GM19372 (cell line): ENCODE results near the gene TAAR5.
"Not testable (repeated sequence)": the region's sequence is repeated elsewhere in the genome, so short reads cannot be mapped to it uniquely, and the experiment has no call there.

Experiments used
- ATAC-seq: cut with Tn5 transposase; IDR thresholded peaks from one replicate; pipeline ENCODE4 v1.9.1; 2021; ENCODE audit warnings: mild to moderate bottlenecking, low read depth, moderate library complexity; ENCODE audit not compliant: unreplicated experiment

The TAAR5 gene

GRCh38 chr6:132589454-132589853 lies at the start of gene TAAR5:
Gene TAAR5, minus strand, starts transcription at chr6:132589741. Its CDS starts 55 bp downstream, at chr6:132589686.
- no peak for ATAC-seq

DNA sequence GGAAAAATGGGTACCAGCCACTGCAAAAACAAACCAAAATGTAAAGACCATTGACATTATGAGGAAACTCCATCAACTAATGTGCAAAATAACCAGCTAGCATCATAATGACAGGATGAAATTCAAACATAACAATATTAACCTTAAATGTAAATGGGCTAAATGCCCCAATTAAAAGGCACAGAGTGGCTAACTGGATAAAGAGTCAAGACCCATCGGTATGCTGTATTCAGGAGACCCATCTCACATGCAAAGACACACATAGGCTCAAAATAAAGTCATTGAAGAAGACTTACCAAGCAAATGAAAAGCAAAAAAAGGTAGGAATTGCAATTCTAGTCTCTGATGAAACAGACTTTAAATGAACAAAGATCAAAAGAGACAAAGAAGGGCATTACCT lies 47.6 kb upstream of the TAAR5 start:
- ATAC-seq = not testable (repeated sequence)

DNA sequence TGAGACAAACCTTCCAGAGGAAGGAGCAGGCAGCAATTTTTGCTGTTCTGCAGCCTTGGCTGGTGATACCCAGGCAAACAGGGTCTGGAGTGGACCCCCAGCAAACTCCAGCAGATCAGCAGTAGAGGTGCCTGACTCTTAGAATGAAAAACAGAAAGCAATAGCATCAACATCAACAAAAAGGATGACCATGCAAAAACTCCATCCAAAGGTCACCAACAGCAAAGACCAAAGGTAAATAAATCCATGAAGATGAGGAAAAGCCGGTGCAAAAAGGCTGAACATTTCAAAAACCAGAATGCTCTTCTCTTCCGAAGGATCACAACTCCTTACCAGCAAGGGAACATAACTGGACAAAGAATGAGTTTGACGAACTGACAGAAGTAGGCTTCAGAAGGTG lies 46.4 kb upstream of the TAAR5 start:
- ATAC-seq = not testable (repeated sequence)

DNA sequence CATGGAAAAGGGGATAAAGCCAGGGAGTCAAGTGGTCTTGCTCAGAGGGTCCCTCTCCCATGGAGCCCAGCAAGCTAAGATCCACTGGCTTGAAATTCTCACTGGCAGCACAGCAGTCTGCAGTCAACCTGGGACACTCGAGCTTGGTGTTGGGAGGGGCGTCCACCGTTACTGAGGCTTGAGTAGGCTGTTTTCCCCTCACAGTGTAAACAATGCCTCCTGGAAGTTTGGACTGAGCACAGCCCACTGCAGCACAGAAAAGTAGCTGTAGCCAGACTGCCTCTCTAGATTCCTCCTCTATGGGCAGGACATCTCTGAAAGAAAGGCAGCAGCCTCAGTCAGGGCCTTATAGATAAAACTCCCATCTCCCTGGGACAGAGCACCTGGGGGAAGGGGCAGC lies 45.7 kb upstream of the TAAR5 start:
- not testable (repeated sequence) for ATAC-seq

DNA sequence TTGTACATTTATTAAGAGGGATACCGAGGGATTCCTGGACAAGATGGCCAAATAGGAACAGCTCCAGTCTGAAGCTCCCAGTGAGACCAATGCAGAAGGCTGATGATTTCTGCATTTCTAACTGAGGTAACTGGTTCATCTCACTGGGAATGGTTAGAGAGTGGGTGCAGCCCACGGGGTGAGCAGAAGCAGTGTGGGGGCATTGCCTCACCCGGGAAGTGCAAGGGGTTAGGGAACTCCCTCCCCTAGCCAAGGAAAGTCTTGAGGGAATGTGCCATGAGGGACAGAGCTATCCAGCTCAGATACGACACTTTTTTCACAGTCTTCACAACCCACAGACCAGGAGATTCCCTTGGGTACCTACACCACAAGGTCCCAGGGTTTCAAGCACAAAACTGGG lies 45.3 kb upstream of the TAAR5 start:
- no peak for ATAC-seq

DNA sequence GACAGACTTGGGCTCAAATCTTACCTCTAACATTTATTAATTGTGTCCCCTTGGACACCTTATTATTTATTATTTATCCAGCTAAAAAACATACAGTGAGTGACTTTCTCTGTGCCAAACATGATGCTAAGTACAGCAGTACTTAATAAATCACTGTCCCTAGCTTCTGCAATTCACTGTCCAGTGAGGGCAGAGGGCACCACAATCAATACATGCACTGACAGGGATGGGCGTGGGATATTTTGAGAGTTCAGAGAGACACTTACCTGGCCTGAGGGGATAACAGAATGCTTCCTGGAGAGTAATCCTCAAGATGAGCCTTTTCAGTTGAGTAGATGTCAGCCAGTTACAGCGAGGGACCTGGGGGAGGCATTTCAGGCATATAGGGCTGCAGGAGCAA lies 43.8 kb upstream of the TAAR5 start:
- ATAC-seq = no peak

DNA sequence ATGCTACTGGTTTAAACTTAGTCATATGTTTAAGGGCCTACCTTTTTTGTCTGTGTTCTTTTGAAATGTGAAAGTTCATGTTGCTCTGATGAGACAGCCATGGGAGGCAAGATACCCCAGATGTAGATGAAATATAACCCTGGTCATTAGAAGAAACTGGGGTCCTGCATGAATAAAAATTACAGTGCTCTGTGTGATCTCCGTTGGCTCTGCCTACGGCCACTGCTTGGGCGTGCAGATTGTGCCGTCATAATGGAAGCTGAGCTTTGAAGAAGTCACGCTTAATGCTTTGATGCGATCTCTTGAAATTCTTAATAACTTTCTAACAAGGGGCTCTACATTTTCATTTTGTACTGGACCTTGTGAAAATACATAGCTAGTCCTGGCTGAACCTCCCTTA lies 34.6 kb upstream of the TAAR5 start, which contains the start of gene TAAR2:
TSS of gene TAAR2 (minus strand) at position 101 of the 400 bp plus-strand sequence. CDS start at position 101, 0 bp downstream.
- ATAC-seq = no peak

- no peak for ATAC-seq
Measured at GRCh38 chr6:132623106-132623845, 33.7 kb upstream of the TAAR5 start.

DNA sequence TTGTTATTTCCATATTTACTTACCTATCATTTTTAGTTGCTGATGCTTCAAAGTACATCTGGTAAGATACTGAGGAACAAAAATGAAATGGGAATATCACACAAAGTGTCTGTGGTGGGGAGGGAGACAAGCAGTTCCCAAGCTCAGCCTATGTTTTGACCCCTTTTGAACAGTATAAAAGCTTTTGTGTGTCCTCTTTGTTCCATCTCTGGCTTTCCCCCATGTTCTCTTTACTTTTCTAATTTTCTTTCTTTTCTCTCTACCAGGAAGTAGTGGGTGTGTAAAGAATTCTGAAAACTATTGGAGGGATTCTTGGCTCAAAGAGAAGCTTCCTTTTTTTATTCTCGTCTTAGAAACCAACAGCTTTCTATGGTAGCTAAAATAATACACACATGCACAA lies 27.1 kb upstream of the TAAR5 start:
- no peak for ATAC-seq

DNA sequence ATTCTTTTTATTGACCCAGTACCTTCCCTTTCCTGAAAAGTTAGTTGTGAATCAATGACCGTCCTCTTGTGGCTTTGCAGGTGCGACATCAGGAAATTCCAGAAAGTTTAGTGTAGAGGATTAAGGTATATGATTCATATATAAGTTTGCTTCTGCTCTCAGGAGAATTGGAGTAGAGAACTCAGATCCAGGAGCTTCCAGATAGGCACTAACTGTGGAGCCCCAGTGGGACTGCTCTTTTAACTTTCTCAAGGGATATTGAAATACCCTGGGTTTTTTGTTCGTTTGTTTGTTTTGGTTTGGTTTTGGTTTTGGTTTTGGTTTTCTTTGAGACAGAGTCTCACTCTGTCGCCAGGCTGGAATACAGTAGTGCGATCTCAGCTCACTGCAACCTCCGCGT lies 25.0 kb upstream of the TAAR5 start:
- ATAC-seq = no peak

DNA sequence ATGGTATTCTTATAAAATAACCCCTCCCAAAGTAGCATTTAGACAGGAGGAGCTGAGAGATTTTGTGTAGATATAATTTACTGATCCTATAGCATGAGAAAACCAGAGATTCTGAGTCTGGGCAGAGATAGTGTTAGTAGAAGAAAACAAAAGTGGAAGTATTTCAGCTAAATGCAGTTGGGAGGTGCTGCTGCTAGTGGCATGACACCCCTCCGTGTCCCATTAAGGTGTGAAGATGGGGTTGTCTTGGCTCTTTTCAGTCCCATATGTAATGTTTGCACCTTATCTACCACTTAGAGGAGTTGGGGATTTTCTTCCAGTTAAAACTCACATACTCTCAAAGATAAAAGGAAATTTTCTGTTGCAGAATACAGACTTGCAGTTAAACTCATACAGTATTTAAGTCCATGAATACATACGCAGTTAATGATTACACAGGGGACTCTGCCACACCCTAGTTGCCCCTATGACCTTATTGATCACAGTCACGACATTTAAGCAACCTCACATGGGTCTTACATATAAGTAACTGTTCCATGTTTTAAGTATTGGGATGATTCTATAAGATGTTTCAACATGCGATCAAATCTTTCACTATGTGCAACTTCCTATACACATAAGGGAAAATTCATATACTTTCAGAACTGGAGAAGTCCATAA lies 23.0 kb upstream of the TAAR5 start:
- ATAC-seq = no peak

DNA sequence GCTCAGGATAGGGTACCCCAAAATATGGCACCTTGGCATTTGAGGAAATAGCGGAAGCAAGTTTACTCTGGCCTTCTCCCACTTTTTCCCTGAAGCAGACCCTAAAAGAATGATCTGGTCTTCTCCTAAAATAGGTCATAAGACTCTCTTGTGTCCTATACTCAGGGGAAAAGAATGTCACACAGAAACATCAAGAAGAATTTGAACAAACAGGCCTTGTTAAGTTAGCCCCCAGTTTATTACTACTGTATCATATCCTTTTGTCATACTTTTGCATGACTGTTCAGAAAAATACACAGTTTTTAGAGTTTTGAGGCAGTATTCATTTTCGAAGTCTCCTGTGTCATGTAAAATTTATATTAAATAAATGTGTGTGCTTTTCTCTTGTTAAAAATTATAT lies 22.1 kb upstream of the TAAR5 start:
- ATAC-seq = no peak

DNA sequence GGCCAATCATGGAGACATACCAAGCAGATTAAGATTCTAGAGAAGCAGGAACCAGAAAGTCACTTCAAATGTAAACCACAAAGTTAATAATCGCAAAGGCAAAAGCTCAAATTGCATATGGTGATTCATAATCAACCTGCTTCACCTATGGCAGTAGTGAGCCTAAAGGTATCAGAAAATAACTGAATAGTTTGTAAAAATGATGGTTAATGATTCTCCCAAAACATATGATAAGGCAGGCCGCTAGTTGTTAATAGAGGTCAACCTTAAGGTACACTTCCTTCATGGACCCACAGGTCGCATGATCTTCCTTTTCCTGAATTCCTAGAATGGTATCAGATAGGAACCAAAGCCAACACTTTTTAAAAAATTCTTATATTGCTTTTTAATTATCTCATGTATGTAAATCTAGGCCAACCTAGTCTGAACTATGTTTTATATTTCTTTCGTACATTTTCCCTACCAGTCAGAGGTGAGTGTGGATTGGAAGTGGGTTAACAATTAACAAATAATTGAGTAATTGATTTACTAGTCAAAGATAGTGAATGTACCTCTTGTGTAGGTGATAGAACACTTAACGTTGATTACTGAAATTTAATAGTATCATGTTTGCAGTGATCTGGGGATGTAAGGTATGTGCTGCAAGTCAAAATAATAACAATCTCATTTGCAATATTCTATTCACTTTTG lies 18.1 kb upstream of the TAAR5 start:
- ATAC-seq = no peak

DNA sequence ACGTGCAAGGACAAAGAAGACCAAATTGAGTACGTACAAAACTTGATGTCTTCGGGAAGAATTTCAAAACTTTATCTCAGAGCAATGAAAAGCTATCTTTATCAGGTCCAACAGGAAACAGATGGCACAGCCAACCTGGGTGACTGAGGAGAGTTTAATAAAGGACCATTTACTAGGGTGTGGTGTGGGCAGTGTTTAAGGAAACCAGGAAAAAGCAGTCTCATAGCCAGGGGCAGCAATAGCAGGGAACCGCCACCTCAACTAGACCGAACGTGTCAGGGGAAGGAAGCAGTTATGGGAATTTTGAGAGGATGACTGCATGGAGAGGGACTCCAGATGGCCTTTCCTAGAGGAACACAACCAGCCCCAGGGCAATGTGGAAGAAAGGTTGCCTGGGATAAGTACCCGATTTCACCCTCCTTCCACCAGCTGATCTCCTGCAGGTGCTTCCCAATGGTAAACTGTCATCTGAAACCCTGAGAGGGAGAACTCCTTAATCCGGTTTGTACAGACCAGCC lies 15.2 kb upstream of the TAAR5 start:
- ATAC-seq = no peak

- not testable (repeated sequence) for ATAC-seq
Measured at GRCh38 chr6:132600900-132601299, 11.4 kb upstream of the TAAR5 start.

- ATAC-seq = no peak
Measured at GRCh38 chr6:132598473-132598872, 8.9 kb upstream of the TAAR5 start.

DNA sequence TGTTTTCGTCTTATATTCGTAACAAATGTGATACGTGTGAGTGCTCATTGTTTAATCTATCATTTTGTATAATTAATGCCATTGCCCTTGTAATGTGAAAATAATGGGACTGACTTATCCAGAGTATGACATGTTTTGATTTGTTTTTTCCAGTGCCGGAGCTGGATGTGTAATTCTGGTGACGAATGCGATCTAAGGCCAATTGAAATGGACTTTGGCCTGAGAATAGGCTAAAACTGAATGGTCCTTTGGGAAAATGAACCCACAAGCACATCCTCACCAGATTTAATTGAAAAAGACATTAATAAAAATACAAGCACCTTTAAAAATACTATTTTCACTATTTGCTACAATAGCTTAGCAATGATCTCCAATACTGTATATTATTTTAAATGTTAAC lies 6.7 kb upstream of the TAAR5 start:
- no peak for ATAC-seq

- no peak for ATAC-seq
Measured at GRCh38 chr6:132592855-132593254, 3.3 kb upstream of the TAAR5 start.

DNA sequence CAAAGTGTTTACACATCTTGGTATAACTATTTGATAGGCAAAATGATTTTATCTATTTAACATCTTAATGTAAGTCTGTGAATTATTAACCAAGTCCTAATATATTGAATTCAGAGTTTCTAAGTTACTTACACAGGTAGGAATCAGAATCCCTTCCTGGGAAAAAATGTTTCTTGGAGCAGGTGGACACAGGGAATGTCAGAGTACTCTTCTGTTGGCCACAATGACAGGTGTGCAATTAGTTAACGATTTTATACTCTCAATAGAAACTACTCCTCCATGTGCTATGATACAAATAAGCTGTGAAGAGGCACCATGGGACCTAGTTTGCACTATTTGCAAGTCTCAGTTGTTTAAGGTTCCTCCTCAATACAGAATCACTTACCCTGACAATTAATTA lies 821 bp upstream of the TAAR5 start:
- no peak for ATAC-seq

DNA sequence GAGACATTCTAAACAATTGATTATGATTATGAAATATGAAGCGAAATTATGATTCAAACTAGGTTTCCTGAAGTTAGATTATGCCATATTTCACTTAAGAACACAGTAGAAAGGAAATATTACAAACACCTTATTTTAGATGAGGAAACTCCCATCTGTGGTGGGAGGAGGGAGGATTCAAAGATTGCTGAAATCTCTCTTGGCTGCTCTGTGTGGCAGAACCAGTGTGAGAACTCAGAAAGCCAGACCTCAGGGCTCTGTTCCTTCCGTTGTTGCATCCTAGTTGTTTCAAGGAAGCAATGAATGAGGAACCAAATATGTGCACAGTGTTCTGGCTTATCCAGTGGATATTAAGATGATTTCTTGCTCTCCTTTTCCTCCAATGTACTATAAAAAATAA lies 2.1 kb downstream of the TAAR5 start:
- ATAC-seq = no peak

DNA sequence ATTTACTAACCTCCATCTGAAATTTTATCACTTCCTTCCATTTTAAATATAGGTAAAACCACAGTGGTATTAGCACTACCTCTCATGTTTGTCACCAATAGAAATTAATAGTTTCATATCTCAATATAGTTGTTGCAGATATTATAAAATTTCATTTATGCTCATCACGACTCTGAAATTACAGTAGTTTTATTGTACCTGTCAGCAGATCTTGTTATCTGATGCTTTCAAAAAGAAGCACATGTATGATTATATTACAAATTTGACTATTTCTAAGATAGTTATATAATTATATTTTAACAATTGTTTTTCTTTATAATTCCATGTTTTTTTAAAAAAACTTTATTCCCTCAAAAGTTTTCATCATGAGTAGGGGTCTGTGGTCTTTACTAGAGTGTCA lies 4.8 kb downstream of the TAAR5 start:
- no peak for ATAC-seq
